Activated T-helper 1 cell treated with anti-CD3 and anti-CD28 coated beads, Interleukin-12 subunit alpha, Interleukin-12 subunit beta, Interleukin-2, Interleukin-4 antibody, amounts not matched to agents 30 ng/mL and 10 ng/mL and 1 ng/mL, durations not matched to agents 14 hours and 24 hours and 36 hours (primary cell): ENCODE data around the gene DHX32. TPM values are rescaled to one million over a fixed set of nuclear protein-coding genes. Genes with fewer than 3 reads are reported as not detected.

Experiments
- total RNA-seq: library from RNA; stranded (reverse); gene quantifications from 2 replicates; pipeline ENCODE4 v1.2.3, GENCODE V29; 2022

Gene DHX32
- total RNA-seq, 1 donor from 2014 or later = 13.0 TPM

Other genes with a start within 250 kb of the DHX32 start
- not detected in 2 replicates for gene TEX36, start 198.1 kb downstream of the DHX32 start, total RNA-seq
- gene EDRF1, start 161.6 kb downstream of the DHX32 start, total RNA-seq = 43.4 and 43.9 TPM in 2 replicates
- not detected in 2 replicates for gene MMP21, start 105.5 kb downstream of the DHX32 start, total RNA-seq
- 49.0 and 57.8 TPM in 2 replicates for gene UROS, start 58.0 kb downstream of the DHX32 start, total RNA-seq
- gene BCCIP, start 57.7 kb downstream of the DHX32 start, total RNA-seq = 127 and 128 TPM in 2 replicates
- not detected in 2 replicates for gene FANK1, start 15.3 kb upstream of the DHX32 start, total RNA-seq